Ishikawa (cell line): Measurements from ENCODE around the gene LDHA.

Source experiments
- CEBPB ChIP-seq: IDR thresholded peaks from 2 replicates; pipeline ENCODE4 v1.6.1; 2012
- CREB1 ChIP-seq: IDR thresholded peaks from 2 replicates; pipeline ENCODE4 v1.6.1; 2012; ENCODE audit warnings: low read depth
- EGR1 ChIP-seq: IDR thresholded peaks from 2 replicates; pipeline ENCODE4 v1.6.1; 2012
- EP300 ChIP-seq: IDR thresholded peaks from 2 replicates; pipeline ENCODE4 v1.6.1; 2012; ENCODE audit warnings: borderline replicate concordance
- FOXM1 ChIP-seq: IDR thresholded peaks from 2 replicates; pipeline ENCODE4 v1.6.1; 2012; ENCODE audit warnings: low read depth, borderline replicate concordance
- MAX ChIP-seq: IDR thresholded peaks from 2 replicates; pipeline ENCODE4 v1.6.1; 2012
- NFIC ChIP-seq: IDR thresholded peaks from 2 replicates; pipeline ENCODE4 v1.6.1; 2012
- RAD21 ChIP-seq: IDR thresholded peaks from 2 replicates; pipeline ENCODE4 v1.6.1; 2012; ENCODE audit warnings: low read depth
- TAF1 ChIP-seq: IDR thresholded peaks from 2 replicates; pipeline ENCODE4 v1.6.1; 2012; ENCODE audit warnings: low read depth, mild to moderate bottlenecking
- TCF12 ChIP-seq: IDR thresholded peaks from 2 replicates; pipeline ENCODE4 v1.6.1; 2012; ENCODE audit warnings: low read depth
- TEAD4 ChIP-seq: IDR thresholded peaks from 2 replicates; pipeline ENCODE4 v1.6.1; 2012
- USF1 ChIP-seq: IDR thresholded peaks from 2 replicates; pipeline ENCODE4 v1.6.1; 2012
- YY1 ChIP-seq: IDR thresholded peaks from 2 replicates; pipeline ENCODE4 v1.6.1; 2012; ENCODE audit warnings: low read depth
- ZBTB7A ChIP-seq: IDR thresholded peaks from 2 replicates; pipeline ENCODE4 v1.6.1; 2012; ENCODE audit warnings: low read depth
- TF ChIP-seq, protein P1 (sequence below): IDR thresholded peaks from 2 replicates; pipeline ENCODE4 v1.6.1; 2012; ENCODE audit warnings: low read depth, mild to moderate bottlenecking

LDHA gene

DNA sequence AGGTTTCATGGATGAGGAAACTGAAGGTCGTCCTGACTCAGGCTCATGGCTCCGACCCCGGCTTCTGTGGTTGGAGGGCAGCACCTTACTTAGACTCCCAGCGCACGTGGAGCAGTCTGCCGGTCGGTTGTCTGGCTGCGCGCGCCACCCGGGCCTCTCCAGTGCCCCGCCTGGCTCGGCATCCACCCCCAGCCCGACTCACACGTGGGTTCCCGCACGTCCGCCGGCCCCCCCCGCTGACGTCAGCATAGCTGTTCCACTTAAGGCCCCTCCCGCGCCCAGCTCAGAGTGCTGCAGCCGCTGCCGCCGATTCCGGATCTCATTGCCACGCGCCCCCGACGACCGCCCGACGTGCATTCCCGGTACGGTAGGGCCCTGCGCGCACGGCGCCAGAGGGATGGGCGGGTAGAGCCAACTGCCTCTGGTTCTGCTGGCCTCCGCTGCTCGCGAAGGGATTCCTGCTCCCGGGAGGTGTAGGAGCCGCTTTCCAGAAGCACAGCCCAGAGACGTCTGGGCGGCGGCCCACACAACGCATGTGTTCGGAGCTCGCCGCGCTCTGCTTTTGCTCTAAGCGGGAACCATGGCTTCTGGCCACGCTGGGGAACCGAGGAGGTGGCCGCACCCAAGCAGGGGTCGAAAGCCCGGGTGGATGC, at the start of gene LDHA:
Gene LDHA, plus strand, starts transcription at position 289 of the 653 bp plus-strand sequence. CDS start 2,280 bp downstream, outside the sequence.
- peak; percentile 64 for TF ChIP-seq TCF12
- TF ChIP-seq CREB1 = peak; percentile 90
- TF ChIP-seq ZBTB7A = 0 out of 2 replicates have a peak, but pooled peaks have one; percentile 35
- peak; percentile 32; the same call in 1 of the 2 replicates for TF ChIP-seq EP300
- TF ChIP-seq RAD21 = no peak
- TF ChIP-seq, protein P1, sequence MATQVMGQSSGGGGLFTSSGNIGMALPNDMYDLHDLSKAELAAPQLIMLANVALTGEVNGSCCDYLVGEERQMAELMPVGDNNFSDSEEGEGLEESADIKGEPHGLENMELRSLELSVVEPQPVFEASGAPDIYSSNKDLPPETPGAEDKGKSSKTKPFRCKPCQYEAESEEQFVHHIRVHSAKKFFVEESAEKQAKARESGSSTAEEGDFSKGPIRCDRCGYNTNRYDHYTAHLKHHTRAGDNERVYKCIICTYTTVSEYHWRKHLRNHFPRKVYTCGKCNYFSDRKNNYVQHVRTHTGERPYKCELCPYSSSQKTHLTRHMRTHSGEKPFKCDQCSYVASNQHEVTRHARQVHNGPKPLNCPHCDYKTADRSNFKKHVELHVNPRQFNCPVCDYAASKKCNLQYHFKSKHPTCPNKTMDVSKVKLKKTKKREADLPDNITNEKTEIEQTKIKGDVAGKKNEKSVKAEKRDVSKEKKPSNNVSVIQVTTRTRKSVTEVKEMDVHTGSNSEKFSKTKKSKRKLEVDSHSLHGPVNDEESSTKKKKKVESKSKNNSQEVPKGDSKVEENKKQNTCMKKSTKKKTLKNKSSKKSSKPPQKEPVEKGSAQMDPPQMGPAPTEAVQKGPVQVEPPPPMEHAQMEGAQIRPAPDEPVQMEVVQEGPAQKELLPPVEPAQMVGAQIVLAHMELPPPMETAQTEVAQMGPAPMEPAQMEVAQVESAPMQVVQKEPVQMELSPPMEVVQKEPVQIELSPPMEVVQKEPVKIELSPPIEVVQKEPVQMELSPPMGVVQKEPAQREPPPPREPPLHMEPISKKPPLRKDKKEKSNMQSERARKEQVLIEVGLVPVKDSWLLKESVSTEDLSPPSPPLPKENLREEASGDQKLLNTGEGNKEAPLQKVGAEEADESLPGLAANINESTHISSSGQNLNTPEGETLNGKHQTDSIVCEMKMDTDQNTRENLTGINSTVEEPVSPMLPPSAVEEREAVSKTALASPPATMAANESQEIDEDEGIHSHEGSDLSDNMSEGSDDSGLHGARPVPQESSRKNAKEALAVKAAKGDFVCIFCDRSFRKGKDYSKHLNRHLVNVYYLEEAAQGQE = no peak
- TF ChIP-seq CEBPB = no peak
- peak; percentile 32; the same call in 1 of the 2 replicates for TF ChIP-seq EGR1
- peak; percentile 98 for TF ChIP-seq MAX
- no peak for TF ChIP-seq FOXM1
- peak; percentile 36; the same call in 1 of the 2 replicates for TF ChIP-seq TEAD4
- no peak for TF ChIP-seq YY1
- peak; percentile 64 for TF ChIP-seq NFIC
- TF ChIP-seq TAF1 = peak; percentile 92
- TF ChIP-seq USF1 = peak; percentile 85

DNA sequence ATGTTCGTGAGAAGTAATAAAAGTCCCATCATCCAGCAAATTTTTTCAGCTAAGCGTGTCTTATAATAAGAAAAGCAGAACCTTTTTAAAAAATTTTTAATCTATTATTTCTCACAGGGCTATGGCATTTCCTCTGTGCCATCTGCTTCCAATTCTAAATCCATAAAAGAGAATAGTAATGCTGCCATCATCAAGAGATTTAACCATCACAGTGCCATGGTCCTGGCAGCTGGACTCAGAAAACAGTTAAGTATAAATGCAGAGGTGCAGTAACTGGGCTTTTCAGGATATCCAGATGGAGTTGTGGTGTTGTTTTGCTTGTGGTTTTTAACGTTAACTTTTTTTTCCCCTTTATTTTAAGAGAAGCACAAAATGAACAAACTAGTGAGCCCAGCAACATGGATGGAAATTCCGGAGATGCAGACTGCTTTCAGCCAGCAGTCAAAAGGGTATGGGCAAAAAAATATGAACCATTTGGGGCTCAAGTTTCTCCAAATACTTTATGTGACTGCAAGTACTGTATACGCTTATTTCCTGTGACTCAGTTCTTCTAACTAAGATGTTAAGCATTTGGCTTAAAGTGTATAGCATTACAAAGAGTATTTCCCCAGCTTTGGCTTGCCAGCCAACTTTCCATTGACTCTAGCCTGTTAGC, 46.8 kb upstream of the LDHA start:
- TF ChIP-seq CREB1 (no peak), CEBPB (no peak), TAF1 (no peak), FOXM1 (no peak)

DNA sequence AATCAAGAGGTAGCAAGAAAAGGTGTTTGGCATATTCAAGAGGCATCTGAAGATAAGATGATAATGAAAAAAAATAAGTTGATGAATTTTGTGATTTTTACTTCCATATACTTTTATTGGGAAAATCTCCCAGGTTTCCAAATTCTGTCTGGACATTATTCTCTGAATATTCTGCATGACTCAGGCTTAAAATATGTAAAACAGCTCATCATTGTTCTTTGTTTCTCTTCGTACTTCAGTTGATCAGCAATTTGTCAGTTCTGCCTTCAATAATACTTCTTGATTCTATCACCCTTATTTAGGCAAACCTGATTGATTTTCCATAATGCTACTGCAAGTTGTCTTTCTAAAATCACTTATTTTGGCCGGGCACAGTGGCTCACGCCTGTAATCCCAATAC, 41.8 kb upstream of the LDHA start:
- TF ChIP-seq NFIC = no peak

GRCh38 chr11:18358646-18359045, 35.7 kb upstream of the LDHA start:
- TF ChIP-seq FOXM1 = no peak
- TF ChIP-seq YY1 = no peak
- no peak for TF ChIP-seq MAX
- no peak for TF ChIP-seq USF1
- no peak for TF ChIP-seq EGR1
- TF ChIP-seq, protein P1 = no peak
- TF ChIP-seq TAF1 = no peak
- TF ChIP-seq NFIC = no peak
- TF ChIP-seq TEAD4 = no peak
- TF ChIP-seq RAD21 = no peak
- TF ChIP-seq CREB1 = no peak
- TF ChIP-seq TCF12 = no peak
- TF ChIP-seq ZBTB7A = no peak
- no peak for TF ChIP-seq CEBPB
- TF ChIP-seq EP300 = no peak

GRCh38 chr11:18361154-18361553, 33.2 kb upstream of the LDHA start:
- no peak for TF ChIP-seq TCF12
- TF ChIP-seq YY1 = no peak
- TF ChIP-seq USF1 = no peak

GRCh38 chr11:18364495-18365073, 29.8 kb upstream of the LDHA start:
- TF ChIP-seq RAD21 (no peak), EGR1 (no peak), TCF12 (no peak), TAF1 (no peak), CREB1 (no peak), ZBTB7A (no peak), NFIC (no peak), YY1 (no peak), USF1 (no peak), MAX (no peak), CEBPB (no peak), FOXM1 (no peak), TEAD4 (no peak), EP300 (no peak)
- TF ChIP-seq, protein P1 = no peak
